Mesothelial cell of epicardium (in vitro differentiated cells): ENCODE results near the gene SLC35D2. TPM values are rescaled to one million over a fixed set of nuclear protein-coding genes. Genes with fewer than 3 reads are reported as not detected.

Experiments
- DNase-seq, 2 experiments: peaks; one replicate each; pipeline ENCODE4 v3.0.0; 2021; ENCODE audit warnings: low spot score in 2 of 2; ENCODE audit not compliant: unreplicated experiment in 2 of 2
- H3K27ac Mint-ChIP-seq: 2 replicates; pipeline ENCODE4 v1.8.0; 2021; ENCODE audit warnings: mixed read lengths
- H3K27me3 Mint-ChIP-seq: 2 replicates; pipeline ENCODE4 v1.8.0; 2021; ENCODE audit warnings: low read depth, mixed read lengths
- H3K36me3 Mint-ChIP-seq: 2 replicates; pipeline ENCODE4 v1.8.0; 2021; ENCODE audit warnings: mixed read lengths
- H3K4me1 Mint-ChIP-seq: 2 replicates; pipeline ENCODE4 v1.8.0; 2021; ENCODE audit warnings: mixed read lengths
- H3K4me3 Mint-ChIP-seq: 2 replicates; pipeline ENCODE4 v1.8.0; 2021; ENCODE audit warnings: mild to moderate bottlenecking, moderate library complexity, mixed read lengths
- H3K9me3 Mint-ChIP-seq: 2 replicates; pipeline ENCODE4 v1.8.0; 2021; ENCODE audit warnings: mixed read lengths
- total RNA-seq: library from RNA; stranded (reverse); gene quantifications from 3 replicates; pipeline ENCODE4 v1.2.1, GENCODE V29; 2021
- TF ChIP-seq, protein P1 (sequence below): fragments of 200-600 bp; sonication (generic); IDR thresholded peaks from one replicate; pipeline ENCODE4 v1.5.0; 2021; ENCODE audit warnings: antibody characterized with exemption; ENCODE audit not compliant: unreplicated experiment

SLC35D2 gene
- total RNA-seq, 1 donor from 2014 or later: 22.2 TPM

GRCh38 chr9:96423322-96423984 is 39.9 kb upstream of the SLC35D2 start:
- Mint-ChIP-seq H3K9me3 (no peaks in the 10 kb centered on the region), H3K4me1 (peaks cover 31% of the 10 kb centered on the region), H3K27ac (peak overlapping the region; percentile 49), H3K27me3 (no peaks in the 10 kb centered on the region), H3K36me3 (no peaks in the 10 kb centered on the region), H3K4me3 (no peak overlapping the region)
- TF ChIP-seq, protein P1, sequence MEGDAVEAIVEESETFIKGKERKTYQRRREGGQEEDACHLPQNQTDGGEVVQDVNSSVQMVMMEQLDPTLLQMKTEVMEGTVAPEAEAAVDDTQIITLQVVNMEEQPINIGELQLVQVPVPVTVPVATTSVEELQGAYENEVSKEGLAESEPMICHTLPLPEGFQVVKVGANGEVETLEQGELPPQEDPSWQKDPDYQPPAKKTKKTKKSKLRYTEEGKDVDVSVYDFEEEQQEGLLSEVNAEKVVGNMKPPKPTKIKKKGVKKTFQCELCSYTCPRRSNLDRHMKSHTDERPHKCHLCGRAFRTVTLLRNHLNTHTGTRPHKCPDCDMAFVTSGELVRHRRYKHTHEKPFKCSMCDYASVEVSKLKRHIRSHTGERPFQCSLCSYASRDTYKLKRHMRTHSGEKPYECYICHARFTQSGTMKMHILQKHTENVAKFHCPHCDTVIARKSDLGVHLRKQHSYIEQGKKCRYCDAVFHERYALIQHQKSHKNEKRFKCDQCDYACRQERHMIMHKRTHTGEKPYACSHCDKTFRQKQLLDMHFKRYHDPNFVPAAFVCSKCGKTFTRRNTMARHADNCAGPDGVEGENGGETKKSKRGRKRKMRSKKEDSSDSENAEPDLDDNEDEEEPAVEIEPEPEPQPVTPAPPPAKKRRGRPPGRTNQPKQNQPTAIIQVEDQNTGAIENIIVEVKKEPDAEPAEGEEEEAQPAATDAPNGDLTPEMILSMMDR: no peak
- no peak for DNase-seq

GRCh38 chr9:96420468-96421219 is 37.1 kb upstream of the SLC35D2 start:
- no peaks in the 10 kb centered on the region for H3K9me3 Mint-ChIP-seq
- no peak for DNase-seq
- H3K27ac Mint-ChIP-seq: peak overlapping the region; percentile 96
- H3K4me3 Mint-ChIP-seq: peak overlapping the region; percentile 90
- H3K27me3 Mint-ChIP-seq: no peaks in the 10 kb centered on the region
- peaks cover 39% of the 10 kb centered on the region for H3K4me1 Mint-ChIP-seq
- H3K36me3 Mint-ChIP-seq: no peaks in the 10 kb centered on the region
- TF ChIP-seq, protein P1: no peak

- Mint-ChIP-seq H3K4me1 (peaks cover 39% of the 10 kb centered on the region), H3K9me3 (no peaks in the 10 kb centered on the region), H3K36me3 (no peaks in the 10 kb centered on the region), H3K27me3 (no peaks in the 10 kb centered on the region), H3K4me3 (peak overlapping the region; percentile 90), H3K27ac (peak overlapping the region; percentile 96)
- TF ChIP-seq, protein P1: no peak
- no peak for DNase-seq
These were observed 36.1 kb upstream of the SLC35D2 start for GRCh38 chr9:96419691-96419969.

DNA sequence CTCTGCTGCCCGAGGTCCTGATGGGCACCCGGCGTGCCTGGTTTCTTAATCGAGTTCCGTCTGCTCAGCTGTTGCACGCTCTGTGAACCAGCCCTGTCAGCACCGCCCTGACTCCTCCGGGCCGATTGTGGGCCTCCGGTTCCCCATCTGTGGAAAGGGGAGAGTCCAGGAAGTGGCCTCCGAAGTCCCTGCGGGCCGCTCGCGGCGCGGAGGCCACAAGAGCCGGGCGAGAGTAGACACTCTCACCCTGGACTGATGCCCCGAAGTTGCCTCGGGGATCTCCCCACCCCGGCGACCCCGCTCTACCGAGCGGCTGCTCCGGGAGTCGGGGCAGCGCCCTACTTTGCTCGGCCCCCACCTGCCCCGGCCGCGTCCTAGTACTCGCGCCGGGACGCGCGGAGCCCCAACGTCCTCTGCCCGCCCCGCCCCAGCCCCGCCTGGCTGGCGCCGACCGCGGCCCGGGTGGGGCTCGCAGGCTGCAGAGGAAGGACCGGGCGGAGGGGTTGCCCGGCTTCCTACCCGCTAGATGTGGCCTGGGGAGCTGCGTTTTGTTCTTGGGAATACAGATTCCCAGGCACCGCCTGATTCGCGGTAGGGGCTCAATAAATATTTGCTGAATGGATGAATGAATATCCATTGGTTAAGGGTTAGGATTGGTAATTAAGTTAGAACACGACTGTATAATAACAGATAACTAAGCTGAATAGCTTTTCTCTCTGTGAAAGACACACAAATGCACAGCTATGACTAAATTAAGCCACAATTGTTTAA is 35.6 kb upstream of the SLC35D2 start:
- H3K27ac Mint-ChIP-seq: peak overlapping the region; percentile 98
- H3K27me3 Mint-ChIP-seq: no peaks in the 10 kb centered on the region
- H3K4me3 Mint-ChIP-seq: peak overlapping the region; percentile 90
- TF ChIP-seq, protein P1: no peak
- DNase-seq: peak in 1 of 2 experiments; percentile 45
- no peaks in the 10 kb centered on the region for H3K36me3 Mint-ChIP-seq
- no peaks in the 10 kb centered on the region for H3K9me3 Mint-ChIP-seq
- H3K4me1 Mint-ChIP-seq: peaks cover 37% of the 10 kb centered on the region

DNA sequence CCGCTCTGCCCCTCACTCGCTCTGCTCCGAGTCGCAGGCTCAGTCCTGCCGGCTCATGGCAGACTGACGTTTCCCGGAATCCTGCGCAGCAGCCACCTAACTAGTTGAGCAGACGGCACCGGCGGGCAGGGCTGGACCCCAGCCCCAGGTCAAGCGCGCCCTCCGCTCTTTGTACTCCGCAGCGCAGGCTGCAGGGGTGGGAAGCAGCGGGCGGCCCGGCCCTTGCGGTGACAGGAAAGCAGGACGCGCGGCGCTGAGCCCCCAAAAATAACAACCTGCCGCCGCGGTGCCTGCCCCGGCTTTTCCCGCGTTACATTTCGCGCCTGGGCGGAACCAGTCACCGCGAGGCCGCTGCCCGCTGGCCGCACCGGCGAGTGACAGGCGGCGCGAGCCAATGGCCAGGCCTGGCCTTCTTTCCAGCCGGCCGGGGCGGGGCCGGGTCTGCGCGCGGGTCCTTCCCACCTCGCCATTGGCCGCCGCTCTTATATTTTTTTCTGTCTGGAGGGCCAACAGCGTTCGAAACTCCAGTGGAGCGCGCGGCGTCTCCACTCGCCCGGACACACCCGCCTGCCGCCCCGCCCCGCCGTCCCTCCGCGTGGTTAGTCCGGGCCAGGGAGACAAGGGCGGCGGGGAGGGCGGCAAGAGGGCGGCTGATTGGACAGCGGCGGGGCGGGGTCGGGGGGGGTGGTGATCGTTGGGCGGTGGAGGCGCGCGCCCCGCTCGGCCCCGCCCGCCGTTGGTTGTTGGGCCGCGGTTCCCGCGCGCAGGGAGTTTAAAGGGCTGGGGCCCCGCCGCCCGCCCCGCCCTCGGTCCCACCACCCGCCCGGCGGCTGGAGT is 34.8 kb upstream of the SLC35D2 start, which contains the start of gene ZNF367:
ZNF367 (minus strand) TSS at position 288 of the 837 bp plus-strand sequence. CDS start 338 bp downstream, outside the sequence.
- Mint-ChIP-seq H3K36me3 (no peaks in the 10 kb centered on the region), H3K27ac (peak within 1 kb of the TSS; percentile 98), H3K4me3 (peak within 1 kb of the TSS; percentile 90), H3K27me3 (no peaks in the 10 kb centered on the region), H3K4me1 (peaks cover 37% of the 10 kb centered on the region), H3K9me3 (no peaks in the 10 kb centered on the region)
- peak; percentile 92 to 94 for DNase-seq
- TF ChIP-seq, protein P1: no peak
